Right lobe of liver (tissue), 6 donors: Measurements from ENCODE around the gene PLXNB3. TPM values are rescaled to one million over a fixed set of nuclear protein-coding genes. Genes with fewer than 3 reads are reported as not detected.

ENCODE experiments used
- ATAC-seq, 4 donors: fragments of 200-7000 bp; cut with Tn5 transposase; one replicate each; pipeline ENCODE4 v1.9.1; 2020; ENCODE audit warnings: mild to moderate bottlenecking in 4 of 4, moderate library complexity in 4 of 4
- DNase-seq, 3 donors: peaks; one replicate each; pipeline ENCODE4 v3.0.0-alpha.2; 2020
- H3K27ac ChIP-seq, 3 donors: fragments of 200-600 bp; one replicate each; pipeline ENCODE4 v1.8.0; 2022
- H3K27me3 ChIP-seq, 2 donors: fragments of 200-600 bp; one replicate each; pipeline ENCODE4 v1.8.0; 2022
- H3K36me3 ChIP-seq, 4 donors: fragments of 200-600 bp; sonication (generic) in 1 of 4; one replicate each; pipeline versions ENCODE4 v1.5.1 to v1.8.0; 2017 to 2022; ENCODE audit warnings: control low read depth in 1 of 4
- H3K4me1 ChIP-seq, 4 donors: fragments of 200-600 bp; sonication (generic) in 1 of 4; one replicate each; pipeline versions ENCODE4 v1.5.1 to v1.8.0; 2017 to 2022; ENCODE audit warnings: control low read depth in 1 of 4
- H3K4me3 ChIP-seq, 3 donors: fragments of 200-600 bp; one replicate each; pipeline ENCODE4 v1.8.0; 2022
- H3K9me3 ChIP-seq, 4 donors: fragments of 200-600 bp; sonication (generic) in 1 of 4; one replicate each; pipeline versions ENCODE4 v1.5.1 to v1.8.0; 2017 to 2022; ENCODE audit warnings: control low read depth in 1 of 4
- POLR2A ChIP-seq: fragments of 450-650 bp; IDR thresholded peaks from one replicate; pipeline ENCODE4 v1.6.1; 2017; ENCODE audit warnings: antibody characterized with exemption, mild to moderate bottlenecking
- WGBS: methylation state at CpG from one replicate; pipeline ENCODE4 v1.1.6; 2018; ENCODE audit warnings: low coverage, low lambda C conversion rate; ENCODE audit not compliant: insufficient coverage; ENCODE audit errors: missing lambda C conversion rate; 5-methylcytosine and 5-hydroxymethylcytosine counted together
- intact Hi-C, 2 donors: fragments of 100-400 bp; cut with DNase I; formaldehyde crosslinking; loops; one replicate each; pipeline versions ENCODE4 v1.11.2 to v1.14.1; 2022
- long read RNA-seq: library from polyadenylated mRNA; unstranded; transcript quantifications from one replicate; pipeline ENCODE4 v2.0.0, GENCODE V29; 2019
- total RNA-seq, 6 experiments: library from RNA; depleted of rRNA in 2 of 6; stranded (reverse); fragments of >200 nt in 2 of 6; fragmentation: NEBNext Ultra II Directional in 3 of 6; extraction: Animal tissue kit (Norgen Biotek cat#: 25700) in 3 of 6; gene quantifications; one replicate each; pipeline versions ENCODE4 v1.1.0 to v1.2.4, GENCODE V29; 2016 to 2023
- TF ChIP-seq, protein P1 (sequence below), 4 donors: fragments of 200-600 bp in 3 of 4; fragments of 450-650 bp in 1 of 4; IDR thresholded peaks; one replicate each; pipeline versions ENCODE4 v1.5.1 to v1.8.0; 2016 to 2022; ENCODE audit warnings: antibody characterized with exemption in 4 of 4, mild to moderate bottlenecking in 2 of 4
- donor health status: DM: no; HTN: yes; CAD: no.
- donor health status: DM: no; HTN: no; CAD: no.
- donor health status: DM: no; HTN: no; CAD: no.
- donor health status: DM: no; HTN: yes; CAD: no.
- donor health status: DM: no; HTN: yes; CAD: no.

The PLXNB3 gene
- total RNA-seq, result 1 to 10 TPM in 3 of 6 experiments, under 1 TPM in 3; 0.55 to 1.7 (median 0.94) TPM
- long read RNA-seq, result 0 reads

DNA sequence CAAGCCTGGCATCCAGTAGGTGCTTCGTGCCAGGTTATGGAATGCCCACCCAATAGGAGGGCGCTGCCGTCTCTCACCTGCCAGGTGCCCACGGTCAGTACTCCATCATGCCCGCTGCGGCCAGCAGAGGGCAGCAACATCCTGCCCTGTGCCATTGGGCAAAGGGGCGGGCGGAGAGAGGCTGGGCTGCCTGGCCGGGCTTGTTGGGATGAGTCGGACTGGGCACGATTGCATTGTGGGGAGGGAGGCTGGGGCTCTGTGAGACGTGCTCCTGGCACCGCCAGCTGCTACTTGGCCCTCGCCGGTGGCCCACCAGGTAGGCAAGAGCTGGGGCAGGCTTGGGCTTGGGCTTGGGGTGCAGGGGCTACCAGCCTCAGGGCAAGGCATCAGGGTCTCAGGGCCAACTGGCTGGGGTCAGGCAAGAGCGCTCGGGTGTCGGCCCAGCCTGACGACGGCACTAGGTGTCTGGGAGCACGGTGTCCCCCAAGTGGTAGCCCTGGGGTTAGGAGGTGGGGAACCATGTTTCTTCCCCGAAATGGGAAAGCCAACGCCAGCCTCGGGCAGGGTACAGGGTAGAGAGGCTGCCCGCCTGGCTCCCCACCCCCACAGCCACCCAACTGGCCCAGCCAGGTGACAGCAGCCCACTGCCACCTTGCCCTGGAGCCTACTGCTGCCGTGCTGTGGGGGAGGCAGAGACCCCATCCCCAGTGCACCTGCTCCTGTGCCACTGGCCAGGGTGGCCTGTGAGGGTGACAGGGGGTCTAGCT, at the start of gene PLXNB3:
Gene PLXNB3, plus strand, starts transcription at position 261 of the 767 bp plus-strand sequence. CDS start 1,287 bp downstream, outside the sequence.
- intact Hi-C loops, result loop anchor here in 1 of 2 donors (5.0 kb wide), 1 partner anchor 188 kb away; no protein-coding TSS in a partner anchor
- Histone ChIP-seq H3K9me3 (no peaks in the 10 kb centered on the region), H3K4me1 (no peaks in the 10 kb centered on the region), H3K27ac (no peak within 1 kb of the TSS), H3K27me3 (no peaks in the 10 kb centered on the region), H3K36me3 (no peaks in the 10 kb centered on the region), H3K4me3 (no peak within 1 kb of the TSS)
- 15% methylated on average over 21 of the region's 26 CpGs for WGBS
- DNase-seq, result peak; percentile 74 to 86 (median 86)
- peak; percentile 85 to 94 (median 92) for ATAC-seq
- TF ChIP-seq POLR2A, result no peak
- TF ChIP-seq, protein P1, sequence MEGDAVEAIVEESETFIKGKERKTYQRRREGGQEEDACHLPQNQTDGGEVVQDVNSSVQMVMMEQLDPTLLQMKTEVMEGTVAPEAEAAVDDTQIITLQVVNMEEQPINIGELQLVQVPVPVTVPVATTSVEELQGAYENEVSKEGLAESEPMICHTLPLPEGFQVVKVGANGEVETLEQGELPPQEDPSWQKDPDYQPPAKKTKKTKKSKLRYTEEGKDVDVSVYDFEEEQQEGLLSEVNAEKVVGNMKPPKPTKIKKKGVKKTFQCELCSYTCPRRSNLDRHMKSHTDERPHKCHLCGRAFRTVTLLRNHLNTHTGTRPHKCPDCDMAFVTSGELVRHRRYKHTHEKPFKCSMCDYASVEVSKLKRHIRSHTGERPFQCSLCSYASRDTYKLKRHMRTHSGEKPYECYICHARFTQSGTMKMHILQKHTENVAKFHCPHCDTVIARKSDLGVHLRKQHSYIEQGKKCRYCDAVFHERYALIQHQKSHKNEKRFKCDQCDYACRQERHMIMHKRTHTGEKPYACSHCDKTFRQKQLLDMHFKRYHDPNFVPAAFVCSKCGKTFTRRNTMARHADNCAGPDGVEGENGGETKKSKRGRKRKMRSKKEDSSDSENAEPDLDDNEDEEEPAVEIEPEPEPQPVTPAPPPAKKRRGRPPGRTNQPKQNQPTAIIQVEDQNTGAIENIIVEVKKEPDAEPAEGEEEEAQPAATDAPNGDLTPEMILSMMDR (IDR thresholded peaks at IDR 0.05), result peak; percentile 82 to 93 (median 90)

DNA sequence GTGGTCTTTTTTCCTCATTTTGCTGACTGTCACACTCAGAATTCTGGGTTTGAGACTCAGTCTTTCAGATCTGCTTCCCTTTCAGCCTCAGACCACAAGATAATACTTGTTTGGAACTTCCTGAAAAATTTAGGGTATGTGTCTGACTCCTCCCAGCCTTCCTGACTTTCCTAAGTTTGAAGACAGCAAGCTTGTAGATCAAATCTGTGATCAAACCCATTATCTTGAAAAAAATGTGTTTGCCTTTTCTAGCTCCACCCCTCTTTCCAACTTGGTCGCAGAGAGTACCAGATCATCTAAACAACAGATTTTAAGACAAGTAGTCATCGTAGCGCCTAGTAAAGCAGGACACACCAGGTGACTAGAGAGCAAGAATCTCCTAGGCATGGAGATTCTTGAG, 49.8 kb upstream of the PLXNB3 start:
- DNase-seq, result no peak
- Histone ChIP-seq H3K4me3 (no peak overlapping the region), H3K27ac (no peak overlapping the region), H3K4me1 (no peaks in the 10 kb centered on the region), H3K9me3 (no peaks in the 10 kb centered on the region), H3K36me3 (peaks cover 0 to 13% (median 5%) of the 10 kb centered on the region in 4 donors), H3K27me3 (no peaks in the 10 kb centered on the region)
- intact Hi-C loops, result no loop called here
- TF ChIP-seq POLR2A, result no peak
- TF ChIP-seq, protein P1 (IDR thresholded peaks at IDR 0.05), result no peak
- 62% methylated on average over 2 of the region's 3 CpGs for WGBS
- ATAC-seq, result peak in 1 of 4 donors; percentile 11

DNA sequence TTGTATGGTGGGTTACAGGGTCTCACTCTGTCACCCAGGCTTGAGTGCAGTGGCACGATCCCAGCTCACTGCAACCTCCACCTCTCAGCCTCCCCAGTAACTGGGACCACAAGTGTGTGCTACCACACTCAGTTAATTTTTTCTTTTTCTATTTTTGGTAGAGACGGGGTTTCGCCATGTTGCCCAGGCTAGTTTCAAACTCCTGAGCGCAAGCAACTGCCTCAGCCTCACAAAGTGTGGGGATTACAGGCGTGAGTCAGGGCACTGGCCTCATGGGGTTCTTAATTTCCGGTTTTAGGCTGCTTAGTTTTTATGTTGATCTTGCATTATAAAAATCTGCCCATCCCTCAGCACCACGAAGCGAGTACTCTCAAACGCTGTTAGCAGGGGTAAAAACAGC, 46.6 kb upstream of the PLXNB3 start:
- Histone ChIP-seq H3K27me3 (no peaks in the 10 kb centered on the region), H3K9me3 (no peaks in the 10 kb centered on the region), H3K4me3 (no peak overlapping the region), H3K36me3 (peaks cover 0 to 20% (median 5%) of the 10 kb centered on the region in 4 donors), H3K4me1 (peaks cover 0 to 3% (median 0%) of the 10 kb centered on the region in 4 donors), H3K27ac (no peak overlapping the region)
- intact Hi-C loops, result no loop called here
- TF ChIP-seq, protein P1 (IDR thresholded peaks at IDR 0.05), result no peak
- no peak for TF ChIP-seq POLR2A
- ATAC-seq (no peak), DNase-seq (no peak)
- 81% methylated on average over 9 of the region's 9 CpGs for WGBS

DNA sequence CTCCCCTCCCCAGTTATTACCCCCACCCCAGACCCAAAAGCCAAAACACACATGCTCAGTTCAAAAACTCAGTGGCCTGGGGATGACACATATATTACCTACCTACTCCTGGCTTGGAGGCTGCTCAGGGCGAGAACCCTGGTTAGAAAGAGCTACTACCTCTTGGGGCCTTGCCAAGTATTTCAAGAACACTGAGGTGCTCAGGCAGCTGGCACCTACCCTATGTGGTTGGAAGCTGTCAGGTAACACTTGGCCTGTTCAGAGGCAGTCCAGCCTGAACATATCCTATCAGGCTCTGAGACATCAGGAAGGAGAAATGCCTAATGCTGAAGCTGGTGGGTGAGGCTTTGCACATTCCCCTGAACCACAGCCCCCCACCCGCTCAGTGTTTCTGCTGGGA, 44.8 kb upstream of the PLXNB3 start:
- TF ChIP-seq POLR2A, result no peak
- TF ChIP-seq, protein P1 (IDR thresholded peaks at IDR 0.05), result no peak
- intact Hi-C loops, result no loop called here
- no peak for DNase-seq
- Histone ChIP-seq H3K36me3 (peaks cover 0 to 20% (median 5%) of the 10 kb centered on the region in 4 donors), H3K27me3 (no peaks in the 10 kb centered on the region), H3K4me1 (peaks cover 0 to 7% (median 0%) of the 10 kb centered on the region in 4 donors), H3K4me3 (no peak overlapping the region), H3K9me3 (no peaks in the 10 kb centered on the region), H3K27ac (no peak overlapping the region)
- WGBS, result 57% methylated on average over 2 of the region's 2 CpGs
- no peak for ATAC-seq
